Natural killer cell (primary cell): ENCODE results near the gene CDR2. TPM values are rescaled to one million over a fixed set of nuclear protein-coding genes. Genes with fewer than 3 reads are reported as not detected.

Source experiments
- ATAC-seq, 3 donors: fragments of 150-1000 bp in 2 of 3; fragments of 200-7000 bp in 1 of 3; cut with Tn5 transposase; 1 replicate in 1 of 3; 2 replicates in 2 of 3; pipeline ENCODE4 v1.10.0; 2021; ENCODE audit warnings: mild to moderate bottlenecking in 2 of 3, moderate library complexity in 2 of 3
- DNase-seq, 2 donors: peaks; one replicate each; pipeline versions ENCODE4 v3.0.0 to v3.0.0-alpha.2; 2013 to 2021; ENCODE audit warnings: mixed read lengths in 1 of 2
- H3K27ac ChIP-seq: one replicate; pipeline ENCODE4 v1.5.1; 2013; ENCODE audit warnings: mild to moderate bottlenecking, low read length
- H3K27me3 ChIP-seq: one replicate; pipeline ENCODE4 v1.6.1; 2013; ENCODE audit warnings: low read length; ENCODE audit not compliant: control insufficient read depth, insufficient read depth
- H3K36me3 ChIP-seq: one replicate; pipeline ENCODE4 v1.6.1; 2013; ENCODE audit warnings: low read length; ENCODE audit not compliant: control insufficient read depth, insufficient read depth
- H3K4me1 ChIP-seq: one replicate; pipeline ENCODE4 v1.6.1; 2013; ENCODE audit warnings: low read length; ENCODE audit not compliant: control insufficient read depth, insufficient read depth
- H3K4me3 ChIP-seq: one replicate; pipeline ENCODE4 v1.5.1; 2013; ENCODE audit warnings: low read length
- H3K9me3 ChIP-seq: one replicate; pipeline ENCODE4 v1.6.1; 2013; ENCODE audit warnings: low read length; ENCODE audit not compliant: control insufficient read depth, insufficient read depth
- H3K27ac Mint-ChIP-seq, 2 donors: one replicate each; pipeline ENCODE4 v1.8.0; 2022; ENCODE audit warnings: mild to moderate bottlenecking in 2 of 2, mixed read lengths in 2 of 2, moderate library complexity in 1 of 2
- H3K27me3 Mint-ChIP-seq, 2 donors: one replicate each; pipeline ENCODE4 v1.8.0; 2022; ENCODE audit warnings: low read depth in 2 of 2, mixed read lengths in 2 of 2
- H3K36me3 Mint-ChIP-seq: one replicate; pipeline ENCODE4 v1.8.0; 2022; ENCODE audit warnings: mixed read lengths
- H3K4me1 Mint-ChIP-seq, 2 donors: one replicate each; pipeline ENCODE4 v1.8.0; 2022; ENCODE audit warnings: mixed read lengths in 2 of 2
- H3K4me3 Mint-ChIP-seq: one replicate; pipeline ENCODE4 v1.8.0; 2022; ENCODE audit warnings: mild to moderate bottlenecking, moderate library complexity, mixed read lengths
- H3K9me3 Mint-ChIP-seq, 2 donors: one replicate each; pipeline ENCODE4 v1.8.0; 2022; ENCODE audit warnings: mixed read lengths in 2 of 2
- WGBS: methylation state at CpG from one replicate; pipeline ENCODE4 v1.1.7; 2013; ENCODE audit warnings: missing lambda C conversion rate; ENCODE audit not compliant: insufficient coverage; 5-methylcytosine and 5-hydroxymethylcytosine counted together
- intact Hi-C: fragments of 100-400 bp; cut with micrococcal nuclease; formaldehyde crosslinking; loops from one replicate; pipeline ENCODE4 v1.14.2; 2022
- total RNA-seq, 4 donors: library from RNA; stranded (reverse); fragments of 120-200 nt in 1 of 4; gene quantifications; one replicate each; pipeline versions ENCODE4 v1.2.3 to v1.2.4, GENCODE V29; 2013 to 2022
- TF ChIP-seq, protein P1 (sequence below): fragments of 200-600 bp; IDR thresholded peaks from one replicate; pipeline ENCODE4 v1.8.0; 2022; ENCODE audit warnings: antibody characterized with exemption

The CDR2 gene
- total RNA-seq, 3 donors from 2014 or later (not counting 1 experiment from before 2014, with no cell fraction given) = 11.2 to 24.3 (median 19.4) TPM

GRCh38 chr16:22417019-22417418, 42.6 kb upstream of the CDR2 start:
- 95% methylated on average over 2 of the region's 4 CpGs for WGBS
- H3K9me3 ChIP-seq = no peaks in the 10 kb centered on the region
- Mint-ChIP-seq H3K9me3 (no peaks in the 10 kb centered on the region), H3K27ac (no peak overlapping the region), H3K27me3 (no peaks in the 10 kb centered on the region), H3K36me3 (no peaks in the 10 kb centered on the region), H3K4me1 (no peaks in the 10 kb centered on the region), H3K4me3 (no peak overlapping the region)
- no peak for DNase-seq
- peaks cover 6% of the 10 kb centered on the region for H3K36me3 ChIP-seq
- H3K27me3 ChIP-seq = no peaks in the 10 kb centered on the region
- no peaks in the 10 kb centered on the region for H3K4me1 ChIP-seq
- intact Hi-C loops = no loop called here
- H3K27ac ChIP-seq = no peak overlapping the region
- H3K4me3 ChIP-seq = no peak overlapping the region
- TF ChIP-seq, protein P1, sequence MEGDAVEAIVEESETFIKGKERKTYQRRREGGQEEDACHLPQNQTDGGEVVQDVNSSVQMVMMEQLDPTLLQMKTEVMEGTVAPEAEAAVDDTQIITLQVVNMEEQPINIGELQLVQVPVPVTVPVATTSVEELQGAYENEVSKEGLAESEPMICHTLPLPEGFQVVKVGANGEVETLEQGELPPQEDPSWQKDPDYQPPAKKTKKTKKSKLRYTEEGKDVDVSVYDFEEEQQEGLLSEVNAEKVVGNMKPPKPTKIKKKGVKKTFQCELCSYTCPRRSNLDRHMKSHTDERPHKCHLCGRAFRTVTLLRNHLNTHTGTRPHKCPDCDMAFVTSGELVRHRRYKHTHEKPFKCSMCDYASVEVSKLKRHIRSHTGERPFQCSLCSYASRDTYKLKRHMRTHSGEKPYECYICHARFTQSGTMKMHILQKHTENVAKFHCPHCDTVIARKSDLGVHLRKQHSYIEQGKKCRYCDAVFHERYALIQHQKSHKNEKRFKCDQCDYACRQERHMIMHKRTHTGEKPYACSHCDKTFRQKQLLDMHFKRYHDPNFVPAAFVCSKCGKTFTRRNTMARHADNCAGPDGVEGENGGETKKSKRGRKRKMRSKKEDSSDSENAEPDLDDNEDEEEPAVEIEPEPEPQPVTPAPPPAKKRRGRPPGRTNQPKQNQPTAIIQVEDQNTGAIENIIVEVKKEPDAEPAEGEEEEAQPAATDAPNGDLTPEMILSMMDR = no peak
- no peak for ATAC-seq

GRCh38 chr16:22413819-22414218, 39.4 kb upstream of the CDR2 start:
- Mint-ChIP-seq H3K9me3 (no peaks in the 10 kb centered on the region), H3K4me1 (no peaks in the 10 kb centered on the region), H3K36me3 (no peaks in the 10 kb centered on the region), H3K27me3 (no peaks in the 10 kb centered on the region), H3K27ac (no peak overlapping the region), H3K4me3 (no peak overlapping the region)
- H3K4me3 ChIP-seq = no peak overlapping the region
- intact Hi-C loops = no loop called here
- no peak overlapping the region for H3K27ac ChIP-seq
- TF ChIP-seq, protein P1 = no peak
- DNase-seq (no peak), ATAC-seq (no peak)
- no peaks in the 10 kb centered on the region for H3K36me3 ChIP-seq
- H3K4me1 ChIP-seq = no peaks in the 10 kb centered on the region
- no peaks in the 10 kb centered on the region for H3K27me3 ChIP-seq
- no peaks in the 10 kb centered on the region for H3K9me3 ChIP-seq
- WGBS = 98% methylated on average over 7 of the region's 7 CpGs

DNA sequence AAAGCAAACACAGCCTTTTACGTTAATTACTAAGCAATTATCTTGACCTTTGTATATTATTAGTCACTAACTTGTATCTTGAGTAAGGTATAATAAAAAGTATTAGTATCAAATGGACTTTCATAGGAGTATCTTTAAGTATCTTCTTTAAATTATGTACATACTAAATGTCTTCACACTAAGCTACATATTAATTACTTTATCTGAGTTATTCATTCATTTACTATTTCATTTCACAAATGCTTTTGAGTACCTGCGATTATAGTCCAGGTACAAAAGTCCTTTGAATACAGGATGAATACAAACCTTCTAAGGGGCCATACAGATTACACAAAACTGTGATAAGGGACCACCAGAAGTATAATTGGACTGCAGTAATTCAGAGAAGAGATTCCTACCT, 33.1 kb upstream of the CDR2 start:
- no peaks in the 10 kb centered on the region for H3K4me1 Mint-ChIP-seq

DNA sequence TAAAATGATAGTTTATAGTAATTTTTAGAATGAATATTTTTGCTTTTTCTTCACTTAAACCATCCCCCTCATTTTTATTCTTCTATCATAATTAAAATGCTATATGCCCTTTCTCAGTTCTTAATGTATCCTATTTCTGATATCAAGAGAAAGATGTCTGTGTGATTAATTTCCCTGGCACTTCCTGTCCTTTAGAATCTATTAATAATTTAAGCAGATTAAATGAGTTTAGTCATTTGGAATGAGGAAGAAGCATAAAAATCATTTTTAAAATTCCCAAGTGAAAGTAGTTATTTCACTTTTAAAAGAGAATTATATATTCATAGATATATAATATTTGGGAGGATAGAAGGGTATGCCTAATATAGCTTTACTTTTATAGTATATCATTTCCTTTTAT, 27.8 kb upstream of the CDR2 start:
- H3K4me3 ChIP-seq = no peak overlapping the region
- Mint-ChIP-seq H3K36me3 (no peaks in the 10 kb centered on the region), H3K27ac (no peak overlapping the region)

More for the DNA sequence above, 33.1 kb upstream of the CDR2 start:
- DNase-seq (no peak), ATAC-seq (no peak)
- Mint-ChIP-seq H3K27me3 (no peaks in the 10 kb centered on the region), H3K9me3 (no peaks in the 10 kb centered on the region), H3K36me3 (no peaks in the 10 kb centered on the region), H3K4me3 (no peak overlapping the region), H3K27ac (no peak overlapping the region)
- H3K27me3 ChIP-seq = no peaks in the 10 kb centered on the region
- no peak overlapping the region for H3K4me3 ChIP-seq
- intact Hi-C loops = no loop called here
- H3K4me1 ChIP-seq = no peaks in the 10 kb centered on the region
- no peaks in the 10 kb centered on the region for H3K9me3 ChIP-seq
- WGBS = 92% methylated on average over 1 of the region's 2 CpGs
- H3K27ac ChIP-seq = no peak overlapping the region
- no peaks in the 10 kb centered on the region for H3K36me3 ChIP-seq
- TF ChIP-seq, protein P1 = no peak

More for the DNA sequence above, 27.8 kb upstream of the CDR2 start:
- Histone ChIP-seq H3K9me3 (no peaks in the 10 kb centered on the region), H3K4me1 (no peaks in the 10 kb centered on the region), H3K27me3 (no peaks in the 10 kb centered on the region), H3K27ac (no peak overlapping the region), H3K36me3 (no peaks in the 10 kb centered on the region)
- TF ChIP-seq, protein P1 = no peak
- intact Hi-C loops = no loop called here
- ATAC-seq = no peak
- Mint-ChIP-seq H3K4me3 (no peak overlapping the region), H3K4me1 (no peaks in the 10 kb centered on the region), H3K27me3 (no peaks in the 10 kb centered on the region), H3K9me3 (no peaks in the 10 kb centered on the region)
- DNase-seq = no peak
